ENCODE data around the gene FXR2. TPM values are rescaled to one million over a fixed set of nuclear protein-coding genes. Genes with fewer than 3 reads are reported as not detected.

Gene FXR2
- total and polyA plus RNA-seq, 9 of the 15 experiments (the other 6 are each of a cell fraction or from before 2014, with no cell fraction given), result 2.0 to 49.3 (median 24.5) TPM

GRCh38 chr17:7583253-7584109, 31.2 kb downstream of the FXR2 start, which contains the start of gene MPDU1 (continued):
- TF ChIP-seq ZFP30 (CRISPR knock-in tag; IDR thresholded peaks at IDR 0.05; ENCODE audit: borderline replicate concordance) (no peak), YY1 (IDR thresholded peaks at IDR 0.05; ENCODE audit: borderline replicate concordance in 1 of 3, control insufficient read depth in 1 of 3, extremely low read depth in 1 of 3, insufficient read depth in 3 of 3, insufficient read length in 1 of 3, insufficient replicate concordance in 2 of 3, low read depth in 1 of 3, low read length in 2 of 3) (peak; percentile 64 to 95 (median 94)), ZNF384 (IDR thresholded peaks at IDR 0.05; ENCODE audit: low read depth, low read length) (no peak), ZNF121 (CRISPR knock-in tag; conservative IDR thresholded peaks at IDR 0.05) (no peak), DLX4 (CRISPR knock-in tag; IDR thresholded peaks at IDR 0.05) (no peak), PTRF (tag; IDR thresholded peaks at IDR 0.05) (no peak), CEBPG (CRISPR knock-in tag; IDR thresholded peaks at IDR 0.05) (peak; percentile 20; the same call in 1 of the 2 replicates), CEBPG (tag; conservative IDR thresholded peaks at IDR 0.05 in 1 of 2, IDR thresholded peaks at IDR 0.05 in 1 of 2) (no peak), GTF2B (IDR thresholded peaks at IDR 0.05; ENCODE audit: extremely low read depth, insufficient read length) (peak; percentile 82), SUPT5H (IDR thresholded peaks at IDR 0.05) (peak; percentile 79), XRCC3 (IDR thresholded peaks at IDR 0.05) (no peak), ZNF316 (IDR thresholded peaks at IDR 0.05) (no peak), SAFB (IDR thresholded peaks at IDR 0.05; ENCODE audit: borderline replicate concordance, low read depth, low read length) (no peak), RBM17 (IDR thresholded peaks at IDR 0.05; ENCODE audit: borderline replicate concordance, low read depth, low read length) (no peak), ZFP1 (CRISPR knock-in tag; IDR thresholded peaks at IDR 0.05) (no peak), CBX1 (IDR thresholded peaks at IDR 0.05; ENCODE audit: low read depth) (0 out of 2 replicates have a peak, but pooled peaks have one; percentile 29), ZNF408 (CRISPR knock-in tag; IDR thresholded peaks at IDR 0.05; ENCODE audit: low read depth) (no peak), DEAF1 (CRISPR knock-in tag; IDR thresholded peaks at IDR 0.05) (no peak), ZNF175 (CRISPR knock-in tag; IDR thresholded peaks at IDR 0.05; ENCODE audit: low read depth) (peak; percentile 49), ZNF324 (CRISPR knock-in tag; IDR thresholded peaks at IDR 0.05) (no peak), CREB1 (IDR thresholded peaks at IDR 0.05) (no peak), CREB1 (CRISPR knock-in tag; IDR thresholded peaks at IDR 0.05) (peak; percentile 47), RBM25 (IDR thresholded peaks at IDR 0.05; ENCODE audit: low read depth, low read length, severe bottlenecking) (no peak), ZNF12 (CRISPR knock-in tag; IDR thresholded peaks at IDR 0.05) (no peak; the same call in 1 of the 2 replicates), NR2C1 (IDR thresholded peaks at IDR 0.05) (peak; percentile 59; the same call in 1 of the 2 replicates), NR2C1 (tag; IDR thresholded peaks at IDR 0.05) (peak; percentile 43; the same call in 1 of the 2 replicates), HDAC8 (tag; IDR thresholded peaks at IDR 0.05) (peak; percentile 79; the same call in 1 of the 2 replicates)

All from K562 (cell line).